BE2C (cell line): ENCODE data around the gene NRXN2.

Source experiments
- DNase-seq: peaks from one replicate; pipeline ENCODE4 v3.0.0-alpha.2; 2020
- H3K27me3 ChIP-seq: fragments of 250-450 bp; sonication (Bioruptor Pico); 2 replicates; pipeline ENCODE4 v1.5.1; 2020; ENCODE audit warnings: mild to moderate bottlenecking
- H3K36me3 ChIP-seq: fragments of 250-450 bp; sonication (Bioruptor Pico); 2 replicates; pipeline ENCODE4 v1.5.1; 2020; ENCODE audit warnings: mild to moderate bottlenecking
- H3K4me1 ChIP-seq: fragments of 250-450 bp; sonication (Bioruptor Pico); 2 replicates; pipeline ENCODE4 v1.5.1; 2020
- H3K4me3 ChIP-seq: 2 replicates; pipeline ENCODE4 v1.5.1; 2011; ENCODE audit warnings: low read depth, low read length
- H3K9me3 ChIP-seq: fragments of 250-450 bp; sonication (Bioruptor Pico); 2 replicates; pipeline ENCODE4 v1.5.1; 2020
- TF ChIP-seq, protein P1 (sequence below): IDR thresholded peaks from 2 replicates; pipeline ENCODE4 v1.5.1; 2012; ENCODE audit warnings: mild to moderate bottlenecking, low read depth, low read length

NRXN2 gene

DNA sequence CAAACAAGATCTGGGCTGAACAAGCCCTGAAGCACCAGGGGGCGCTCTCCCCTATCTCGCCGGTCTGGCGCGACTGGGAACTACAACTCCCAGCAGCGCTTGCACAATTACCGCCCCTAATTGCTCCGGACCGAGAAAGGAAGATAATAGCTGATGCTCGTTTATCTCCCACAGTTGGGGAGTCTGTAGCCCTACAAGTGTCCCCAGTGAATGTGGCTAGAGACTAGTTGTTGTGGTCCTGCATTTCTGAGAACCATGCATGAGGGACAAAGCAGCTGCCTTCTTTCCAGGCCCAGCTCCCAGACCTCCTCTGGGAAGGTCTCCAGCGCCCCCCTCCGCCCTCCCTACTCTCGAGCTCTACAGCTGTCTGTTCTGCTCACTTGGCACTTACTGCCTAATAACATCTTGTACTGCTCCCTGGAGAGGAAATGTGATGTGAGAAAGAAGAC, 34.4 kb downstream of the NRXN2 start:
- no peaks in the 10 kb centered on the region for H3K9me3 ChIP-seq
- no peaks in the 10 kb centered on the region for H3K36me3 ChIP-seq
- H3K4me1 ChIP-seq = no peaks in the 10 kb centered on the region
- peak overlapping the region; percentile 70 for H3K4me3 ChIP-seq
- no peaks in the 10 kb centered on the region for H3K27me3 ChIP-seq
- DNase-seq = peak; percentile 89
- TF ChIP-seq, protein P1, sequence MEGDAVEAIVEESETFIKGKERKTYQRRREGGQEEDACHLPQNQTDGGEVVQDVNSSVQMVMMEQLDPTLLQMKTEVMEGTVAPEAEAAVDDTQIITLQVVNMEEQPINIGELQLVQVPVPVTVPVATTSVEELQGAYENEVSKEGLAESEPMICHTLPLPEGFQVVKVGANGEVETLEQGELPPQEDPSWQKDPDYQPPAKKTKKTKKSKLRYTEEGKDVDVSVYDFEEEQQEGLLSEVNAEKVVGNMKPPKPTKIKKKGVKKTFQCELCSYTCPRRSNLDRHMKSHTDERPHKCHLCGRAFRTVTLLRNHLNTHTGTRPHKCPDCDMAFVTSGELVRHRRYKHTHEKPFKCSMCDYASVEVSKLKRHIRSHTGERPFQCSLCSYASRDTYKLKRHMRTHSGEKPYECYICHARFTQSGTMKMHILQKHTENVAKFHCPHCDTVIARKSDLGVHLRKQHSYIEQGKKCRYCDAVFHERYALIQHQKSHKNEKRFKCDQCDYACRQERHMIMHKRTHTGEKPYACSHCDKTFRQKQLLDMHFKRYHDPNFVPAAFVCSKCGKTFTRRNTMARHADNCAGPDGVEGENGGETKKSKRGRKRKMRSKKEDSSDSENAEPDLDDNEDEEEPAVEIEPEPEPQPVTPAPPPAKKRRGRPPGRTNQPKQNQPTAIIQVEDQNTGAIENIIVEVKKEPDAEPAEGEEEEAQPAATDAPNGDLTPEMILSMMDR = peak; percentile 75

GRCh38 chr11:64687643-64688533, 35.1 kb downstream of the NRXN2 start:
- Histone ChIP-seq H3K27me3 (no peaks in the 10 kb centered on the region), H3K4me3 (no peak overlapping the region; the same call in 1 of the 2 replicates), H3K36me3 (no peaks in the 10 kb centered on the region), H3K4me1 (no peaks in the 10 kb centered on the region), H3K9me3 (no peaks in the 10 kb centered on the region)
- TF ChIP-seq, protein P1 = no peak
- DNase-seq = no peak

GRCh38 chr11:64687204-64687603, 35.8 kb downstream of the NRXN2 start:
- Histone ChIP-seq H3K36me3 (no peaks in the 10 kb centered on the region), H3K27me3 (no peaks in the 10 kb centered on the region), H3K4me3 (no peak overlapping the region), H3K4me1 (no peaks in the 10 kb centered on the region), H3K9me3 (no peaks in the 10 kb centered on the region)
- DNase-seq = no peak
- TF ChIP-seq, protein P1 = no peak

DNA sequence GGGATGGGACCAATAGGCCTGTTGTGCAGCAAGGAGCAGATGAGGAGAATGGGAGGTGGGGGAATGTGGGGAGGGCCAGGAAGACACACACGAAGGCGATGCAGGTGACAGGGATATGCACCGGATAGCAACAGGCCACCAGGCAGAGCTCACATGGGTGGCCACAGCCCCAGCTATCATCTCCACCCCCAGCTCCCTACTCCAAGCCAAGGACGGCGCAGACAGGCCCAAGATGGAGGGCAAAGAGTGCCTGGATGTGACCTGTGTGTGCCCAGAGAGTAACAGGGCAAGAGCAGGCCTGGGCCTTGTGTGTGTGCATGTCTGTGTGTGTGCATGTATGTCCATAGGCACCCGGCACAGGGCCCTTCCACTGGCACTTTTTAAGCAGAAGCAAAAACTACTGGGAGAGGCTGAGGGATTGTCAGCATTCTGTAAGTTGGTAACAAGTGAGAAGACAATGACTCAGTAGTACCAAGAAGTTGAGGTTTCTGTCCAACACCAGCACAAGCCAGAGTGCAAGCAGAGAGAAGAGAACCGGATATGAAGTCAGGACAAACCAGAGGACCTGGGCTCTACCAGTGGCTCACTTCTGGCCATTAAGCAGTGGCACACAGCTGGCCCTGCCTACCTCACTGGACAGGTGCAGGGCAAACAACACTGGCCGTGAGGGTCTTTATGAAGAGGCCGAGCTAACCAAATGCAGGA, 36.4 kb downstream of the NRXN2 start:
- no peaks in the 10 kb centered on the region for H3K4me1 ChIP-seq
- no peaks in the 10 kb centered on the region for H3K27me3 ChIP-seq

GRCh38 chr11:64685536-64685935, 37.5 kb downstream of the NRXN2 start:
- Histone ChIP-seq H3K36me3 (no peaks in the 10 kb centered on the region), H3K4me1 (no peaks in the 10 kb centered on the region), H3K4me3 (no peak overlapping the region), H3K9me3 (no peaks in the 10 kb centered on the region), H3K27me3 (no peaks in the 10 kb centered on the region)
- TF ChIP-seq, protein P1 = no peak
- no peak for DNase-seq

More for the DNA sequence above, 36.4 kb downstream of the NRXN2 start:
- no peak for DNase-seq
- no peaks in the 10 kb centered on the region for H3K9me3 ChIP-seq
- TF ChIP-seq, protein P1 = no peak
- no peaks in the 10 kb centered on the region for H3K36me3 ChIP-seq
- H3K4me3 ChIP-seq = no peak overlapping the region
